OCI-LY1 (cell line): ENCODE data around the gene PEX12.

Experiments
- EZH2 ChIP-seq: fragments of 200-600 bp; sonication (generic), shearing (Covaris generic); IDR thresholded peaks from 2 replicates; pipeline ENCODE4 v1.8.0; 2017; ENCODE audit warnings: borderline replicate concordance, mixed run types, mild to moderate bottlenecking, antibody characterized with exemption, low read length, moderate library complexity, mixed read lengths
- TF ChIP-seq, protein P1 (sequence below): fragments of 200-600 bp; sonication (generic), shearing (Covaris generic); IDR thresholded peaks from 2 replicates; pipeline ENCODE4 v1.5.1; 2017; ENCODE audit warnings: mild to moderate bottlenecking, antibody characterized with exemption, low read length, moderate library complexity, mixed read lengths

DNA sequence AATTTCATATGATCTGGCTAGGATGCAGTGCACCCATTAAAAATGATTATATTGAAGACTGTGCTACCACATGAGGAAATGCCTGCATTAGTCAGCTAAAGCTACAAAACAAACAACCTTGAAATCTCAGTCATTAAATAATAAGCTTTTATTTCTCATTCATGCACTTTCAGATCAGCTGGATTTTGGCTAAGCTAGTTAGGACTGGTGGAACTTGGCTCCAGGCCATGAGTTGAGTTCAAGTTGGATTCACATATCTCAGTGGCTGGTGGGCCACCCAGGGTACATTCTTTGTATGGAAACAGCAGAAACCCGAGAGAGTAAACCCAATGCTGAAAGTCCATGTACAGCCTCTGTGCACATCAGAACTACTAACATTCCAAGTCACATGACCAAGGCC, 34.5 kb downstream of the PEX12 start:
- TF ChIP-seq EZH2, result no peak
- TF ChIP-seq, protein P1, sequence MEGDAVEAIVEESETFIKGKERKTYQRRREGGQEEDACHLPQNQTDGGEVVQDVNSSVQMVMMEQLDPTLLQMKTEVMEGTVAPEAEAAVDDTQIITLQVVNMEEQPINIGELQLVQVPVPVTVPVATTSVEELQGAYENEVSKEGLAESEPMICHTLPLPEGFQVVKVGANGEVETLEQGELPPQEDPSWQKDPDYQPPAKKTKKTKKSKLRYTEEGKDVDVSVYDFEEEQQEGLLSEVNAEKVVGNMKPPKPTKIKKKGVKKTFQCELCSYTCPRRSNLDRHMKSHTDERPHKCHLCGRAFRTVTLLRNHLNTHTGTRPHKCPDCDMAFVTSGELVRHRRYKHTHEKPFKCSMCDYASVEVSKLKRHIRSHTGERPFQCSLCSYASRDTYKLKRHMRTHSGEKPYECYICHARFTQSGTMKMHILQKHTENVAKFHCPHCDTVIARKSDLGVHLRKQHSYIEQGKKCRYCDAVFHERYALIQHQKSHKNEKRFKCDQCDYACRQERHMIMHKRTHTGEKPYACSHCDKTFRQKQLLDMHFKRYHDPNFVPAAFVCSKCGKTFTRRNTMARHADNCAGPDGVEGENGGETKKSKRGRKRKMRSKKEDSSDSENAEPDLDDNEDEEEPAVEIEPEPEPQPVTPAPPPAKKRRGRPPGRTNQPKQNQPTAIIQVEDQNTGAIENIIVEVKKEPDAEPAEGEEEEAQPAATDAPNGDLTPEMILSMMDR, result no peak
